Heart left ventricle (tissue), 13 donors: ENCODE measurements around the gene KDM8.

Source experiments
- POLR2A ChIP-seq, 2 donors: fragments of 450-650 bp; IDR thresholded peaks; one replicate each; pipeline ENCODE4 v1.6.1; 2017; ENCODE audit warnings: antibody characterized with exemption in 2 of 2, mild to moderate bottlenecking in 2 of 2, moderate library complexity in 2 of 2
- TF ChIP-seq, protein P1 (sequence below), 12 donors: fragments of 200-600 bp; sonication (generic) in 4 of 12; IDR thresholded peaks; one replicate each; pipeline versions ENCODE4 v1.5.0 to v1.8.0; 2018 to 2022; ENCODE audit warnings: antibody characterized with exemption in 12 of 12, mild to moderate bottlenecking in 5 of 12
- donor health status: ischemic (EF 13 %, LVEDD 7.1; RV severe dilation, severe dysfunction).
- donor health status: DM: no; HTN: yes; CAD: no.
- donor health status: DM: no; HTN: no; CAD: no.
- donor health status: ischemic (EF 25% LVEDD 6.9; RV normal size, moderate dysfunction).
- donor health status: ischemic (EF 25% LVEDD 5.7; RV mildly dilated, moderate dysfunction).
- donor health status: ischemic (EF 35%, LVEDD 5.7; RV mildly dilated, moderate dysfunction).
- donor health status: nonischemic (EF 11% LVEDD 7.7; RV severe dilation, severe dysfunction).
- donor health status: DM: yes; HTN: yes; CAD: no.
- donor health status: PGD.
- donor health status: ischemic (EF 29% LVEDD 5.4; RV normal size, mild dysfunction).
- donor health status: nonischemic (EF 23%, LVEDD 6.1; RV moderate dilation, normal function).

DNA sequence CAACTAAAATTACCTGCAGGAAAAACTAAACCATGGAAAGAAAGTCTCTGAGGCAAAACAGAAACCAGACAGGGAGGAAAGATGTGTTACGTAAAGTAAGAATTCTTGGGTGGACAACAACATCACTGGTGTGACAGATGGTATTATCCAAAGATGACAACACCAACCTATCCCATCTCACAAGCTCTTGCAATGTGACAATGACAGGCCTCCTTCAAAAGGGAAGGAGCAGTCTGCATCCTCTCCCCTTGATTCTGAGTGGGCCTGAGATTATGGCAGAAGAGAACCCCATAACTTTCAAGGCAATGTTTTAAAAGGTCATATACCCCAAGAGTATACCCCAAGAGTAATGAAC is 17.6 kb upstream of the KDM8 start:
- TF ChIP-seq, protein P1, sequence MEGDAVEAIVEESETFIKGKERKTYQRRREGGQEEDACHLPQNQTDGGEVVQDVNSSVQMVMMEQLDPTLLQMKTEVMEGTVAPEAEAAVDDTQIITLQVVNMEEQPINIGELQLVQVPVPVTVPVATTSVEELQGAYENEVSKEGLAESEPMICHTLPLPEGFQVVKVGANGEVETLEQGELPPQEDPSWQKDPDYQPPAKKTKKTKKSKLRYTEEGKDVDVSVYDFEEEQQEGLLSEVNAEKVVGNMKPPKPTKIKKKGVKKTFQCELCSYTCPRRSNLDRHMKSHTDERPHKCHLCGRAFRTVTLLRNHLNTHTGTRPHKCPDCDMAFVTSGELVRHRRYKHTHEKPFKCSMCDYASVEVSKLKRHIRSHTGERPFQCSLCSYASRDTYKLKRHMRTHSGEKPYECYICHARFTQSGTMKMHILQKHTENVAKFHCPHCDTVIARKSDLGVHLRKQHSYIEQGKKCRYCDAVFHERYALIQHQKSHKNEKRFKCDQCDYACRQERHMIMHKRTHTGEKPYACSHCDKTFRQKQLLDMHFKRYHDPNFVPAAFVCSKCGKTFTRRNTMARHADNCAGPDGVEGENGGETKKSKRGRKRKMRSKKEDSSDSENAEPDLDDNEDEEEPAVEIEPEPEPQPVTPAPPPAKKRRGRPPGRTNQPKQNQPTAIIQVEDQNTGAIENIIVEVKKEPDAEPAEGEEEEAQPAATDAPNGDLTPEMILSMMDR (IDR thresholded peaks at IDR 0.05) = no peak
- TF ChIP-seq POLR2A (IDR thresholded peaks at IDR 0.05) = no peak
